ENCODE measurements around the gene OXT.
"Not testable (repeated sequence)": the region's sequence is repeated elsewhere in the genome, so short reads cannot be mapped to it uniquely, and the experiment has no call there.

Gene OXT

DNA sequence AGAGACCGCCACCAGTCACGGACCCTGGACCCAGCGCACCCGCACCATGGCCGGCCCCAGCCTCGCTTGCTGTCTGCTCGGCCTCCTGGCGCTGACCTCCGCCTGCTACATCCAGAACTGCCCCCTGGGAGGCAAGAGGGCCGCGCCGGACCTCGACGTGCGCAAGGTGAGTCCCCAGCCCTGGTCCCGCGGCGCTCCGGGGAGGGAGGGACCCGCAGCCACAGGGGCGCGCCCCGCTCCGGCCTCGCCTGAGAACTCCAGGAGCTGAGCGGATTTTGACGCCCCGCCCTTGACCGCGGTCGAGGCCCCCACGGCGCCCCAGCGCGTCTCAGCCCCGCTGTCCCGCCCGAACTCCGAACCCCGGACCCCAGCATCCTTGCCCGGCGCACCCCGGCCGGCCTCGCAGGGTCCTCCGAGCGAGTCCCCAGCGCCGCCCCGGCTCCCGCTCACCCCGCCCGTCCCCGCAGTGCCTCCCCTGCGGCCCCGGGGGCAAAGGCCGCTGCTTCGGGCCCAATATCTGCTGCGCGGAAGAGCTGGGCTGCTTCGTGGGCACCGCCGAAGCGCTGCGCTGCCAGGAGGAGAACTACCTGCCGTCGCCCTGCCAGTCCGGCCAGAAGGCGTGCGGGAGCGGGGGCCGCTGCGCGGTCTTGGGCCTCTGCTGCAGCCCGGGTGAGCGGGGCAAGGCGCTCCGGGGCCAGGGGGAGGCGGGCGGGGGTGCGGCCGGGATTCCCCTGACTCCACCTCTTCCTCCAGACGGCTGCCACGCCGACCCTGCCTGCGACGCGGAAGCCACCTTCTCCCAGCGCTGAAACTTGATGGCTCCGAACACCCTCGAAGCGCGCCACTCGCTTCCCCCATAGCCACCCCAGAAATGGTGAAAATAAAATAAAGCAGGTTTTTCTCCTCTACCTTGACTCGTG is at the start of gene OXT:
TSS of gene OXT (plus strand) at position 11 of the 920 bp plus-strand sequence. CDS start at position 47, 36 bp downstream.
- Mint-ChIP-seq H3K36me3 (peaks cover 1% of the 10 kb centered on the region), H3K4me3 (peak within 1 kb of the TSS; percentile 75), H3K9me3 (no peaks in the 10 kb centered on the region), H3K4me1 (peaks cover 39% of the 10 kb centered on the region), H3K27me3 (peaks cover 33% of the 10 kb centered on the region), H3K27ac (peak within 1 kb of the TSS; percentile 60)
- CTCF ChIA-PET = interaction anchor here (0.5 kb wide), 1 partner anchor 548 kb away, joined by 3 read pairs; no protein-coding TSS in a partner anchor
- peak; percentile 81 for DNase-seq

DNA sequence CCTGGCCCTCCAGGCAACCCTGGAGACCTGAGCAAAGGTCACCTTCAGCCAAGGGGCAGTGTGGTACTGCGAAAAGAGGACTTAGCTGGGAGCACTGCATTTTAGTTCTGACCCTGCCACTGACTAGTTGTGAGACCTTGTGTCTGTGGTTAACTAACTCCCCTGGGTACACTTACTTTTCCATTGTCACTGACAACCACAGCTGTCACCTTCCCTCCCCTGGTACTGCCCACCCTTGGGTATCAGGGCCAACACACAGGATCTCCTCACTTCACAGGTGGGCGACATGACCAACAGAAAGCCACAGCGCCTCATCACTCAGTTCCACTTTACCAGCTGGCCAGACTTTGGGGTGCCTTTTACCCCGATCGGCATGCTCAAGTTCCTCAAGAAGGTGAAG is 49.6 kb upstream of the OXT start:
- Mint-ChIP-seq H3K27ac (no peak overlapping the region), H3K4me1 (no peaks in the 10 kb centered on the region), H3K4me3 (no peak overlapping the region), H3K27me3 (no peaks in the 10 kb centered on the region), H3K36me3 (peaks cover 47% of the 10 kb centered on the region), H3K9me3 (no peaks in the 10 kb centered on the region)
- CTCF ChIA-PET = no interaction called here
- DNase-seq = no peak

DNA sequence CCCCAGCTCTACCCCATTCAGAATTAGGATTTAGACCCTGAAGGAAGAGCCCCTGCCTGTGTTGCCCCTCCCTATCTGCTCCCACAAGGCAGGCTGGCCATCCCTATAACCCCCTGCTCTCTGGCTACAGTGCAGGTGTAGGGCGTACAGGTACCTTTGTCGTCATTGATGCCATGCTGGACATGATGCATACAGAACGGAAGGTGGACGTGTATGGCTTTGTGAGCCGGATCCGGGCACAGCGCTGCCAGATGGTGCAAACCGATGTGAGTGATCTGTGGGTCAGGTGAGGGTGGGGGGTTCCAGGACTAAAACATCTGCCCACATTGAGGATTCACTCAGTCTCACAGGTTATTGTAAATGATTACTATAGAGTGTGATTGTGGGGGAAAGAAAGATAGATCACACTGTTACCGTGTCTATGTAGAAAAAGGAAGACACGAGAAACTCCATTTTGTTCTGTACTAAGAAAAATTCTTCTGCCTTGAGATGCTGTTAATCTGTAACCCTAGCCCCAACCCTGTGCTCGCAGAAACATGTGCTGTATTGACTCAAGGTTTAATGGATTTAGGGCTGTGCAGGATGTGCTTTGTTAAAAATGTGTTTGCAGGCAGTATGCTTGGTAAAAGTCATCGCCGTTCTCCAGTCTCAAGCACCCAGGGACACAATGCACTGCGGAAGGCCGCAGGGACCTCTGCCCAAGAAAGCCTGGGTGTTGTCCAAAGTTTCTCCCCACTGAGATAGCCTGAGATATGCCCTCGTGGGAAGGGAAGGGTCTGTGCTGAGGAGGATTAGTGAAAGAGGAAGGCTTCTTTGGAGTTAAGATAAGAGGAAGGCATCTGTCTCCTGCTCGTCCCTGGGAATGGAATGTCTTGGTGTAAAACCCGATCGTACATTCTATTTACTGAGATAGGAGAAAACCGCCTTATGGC is 48.6 kb upstream of the OXT start:
- CTCF ChIA-PET, H3K27me3 Mint-ChIP-seq, H3K4me3 Mint-ChIP-seq, H3K4me1 Mint-ChIP-seq, H3K9me3 Mint-ChIP-seq, DNase-seq, H3K27ac Mint-ChIP-seq: not testable (repeated sequence)
- peaks cover 47% of the 10 kb centered on the region for H3K36me3 Mint-ChIP-seq

DNA sequence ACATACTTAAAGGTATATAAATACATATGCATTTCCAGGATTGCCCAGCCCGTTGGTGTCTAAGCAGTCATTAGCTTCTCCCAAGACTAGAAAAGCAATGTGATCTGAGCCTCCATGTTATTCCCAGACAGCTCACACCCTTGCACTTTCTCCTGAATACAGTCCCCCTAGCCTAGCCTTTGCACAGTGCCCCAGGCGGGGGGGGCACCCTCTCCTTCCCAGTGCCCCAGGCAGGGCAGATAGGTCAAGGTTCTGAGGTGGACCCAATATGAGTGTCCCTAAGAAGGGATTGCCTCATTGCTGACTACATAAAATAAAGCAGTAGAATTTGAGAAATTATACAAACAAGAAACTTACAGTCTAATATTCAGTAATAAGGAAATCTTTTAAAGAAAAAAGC is 43.4 kb upstream of the OXT start:
- no peak for DNase-seq
- no peaks in the 10 kb centered on the region for H3K27me3 Mint-ChIP-seq
- CTCF ChIA-PET = no interaction called here
- no peak overlapping the region for H3K4me3 Mint-ChIP-seq
- H3K27ac Mint-ChIP-seq = no peak overlapping the region
- peaks cover 36% of the 10 kb centered on the region for H3K36me3 Mint-ChIP-seq
- no peaks in the 10 kb centered on the region for H3K4me1 Mint-ChIP-seq
- no peaks in the 10 kb centered on the region for H3K9me3 Mint-ChIP-seq

DNA sequence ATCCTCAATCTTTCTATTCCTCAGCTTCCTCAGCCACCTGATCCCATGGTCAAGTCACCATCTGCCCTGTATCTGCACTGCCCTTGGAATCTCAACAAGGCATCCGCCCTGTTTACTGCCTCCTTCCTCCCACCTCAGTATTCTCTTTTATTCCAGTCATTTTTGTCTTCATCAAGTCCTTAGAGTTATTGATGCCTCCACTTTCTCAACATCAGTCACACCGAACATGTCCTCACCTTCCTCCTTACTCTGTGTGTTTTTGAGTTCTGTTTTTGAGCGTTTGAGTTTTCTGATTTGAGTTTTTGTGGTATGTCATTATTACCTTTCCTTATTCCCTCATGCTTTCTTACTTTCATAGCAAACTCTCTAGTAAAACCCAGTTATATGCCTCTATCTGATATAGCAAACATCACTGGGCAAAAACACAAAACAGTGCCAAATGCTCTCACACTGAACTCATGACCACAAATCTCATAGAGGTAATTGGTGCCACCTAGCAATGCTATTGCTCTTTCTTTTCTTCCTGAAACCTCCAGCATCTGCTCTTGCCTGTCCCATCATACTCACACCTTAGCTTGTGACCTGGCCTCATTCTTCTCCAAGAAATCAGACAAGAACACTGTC is 39.8 kb upstream of the OXT start:
- Mint-ChIP-seq H3K36me3 (peaks cover 40% of the 10 kb centered on the region), H3K4me3 (no peak overlapping the region), H3K27me3 (no peaks in the 10 kb centered on the region), H3K4me1 (no peaks in the 10 kb centered on the region), H3K9me3 (no peaks in the 10 kb centered on the region), H3K27ac (no peak overlapping the region)
- DNase-seq = no peak
- CTCF ChIA-PET = no interaction called here

DNA sequence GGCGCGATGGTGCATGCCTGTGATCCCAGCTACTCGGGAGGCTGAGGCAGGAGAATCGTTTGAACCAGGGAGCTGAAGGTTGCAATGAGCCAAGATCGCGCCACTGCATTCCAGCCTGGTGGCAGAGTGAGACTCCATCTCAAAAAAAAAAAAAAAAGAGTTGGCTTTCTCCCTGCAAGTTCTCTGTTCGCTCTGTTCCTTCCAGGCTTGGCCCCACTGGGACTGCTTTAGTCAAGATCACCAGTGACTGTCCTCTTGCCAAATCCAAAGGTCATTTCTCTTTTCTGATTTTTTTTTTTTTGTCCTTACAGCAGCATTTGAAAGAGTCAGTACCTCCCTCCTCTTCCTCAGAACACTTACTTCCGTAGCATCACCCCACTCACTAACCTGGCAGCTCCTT is 38.8 kb upstream of the OXT start:
- CTCF ChIA-PET = no interaction called here
- peaks cover 31% of the 10 kb centered on the region for H3K36me3 Mint-ChIP-seq
- H3K4me1 Mint-ChIP-seq = no peaks in the 10 kb centered on the region
- no peaks in the 10 kb centered on the region for H3K9me3 Mint-ChIP-seq
- H3K4me3 Mint-ChIP-seq = no peak overlapping the region
- no peak overlapping the region for H3K27ac Mint-ChIP-seq
- no peak for DNase-seq
- no peaks in the 10 kb centered on the region for H3K27me3 Mint-ChIP-seq

DNA sequence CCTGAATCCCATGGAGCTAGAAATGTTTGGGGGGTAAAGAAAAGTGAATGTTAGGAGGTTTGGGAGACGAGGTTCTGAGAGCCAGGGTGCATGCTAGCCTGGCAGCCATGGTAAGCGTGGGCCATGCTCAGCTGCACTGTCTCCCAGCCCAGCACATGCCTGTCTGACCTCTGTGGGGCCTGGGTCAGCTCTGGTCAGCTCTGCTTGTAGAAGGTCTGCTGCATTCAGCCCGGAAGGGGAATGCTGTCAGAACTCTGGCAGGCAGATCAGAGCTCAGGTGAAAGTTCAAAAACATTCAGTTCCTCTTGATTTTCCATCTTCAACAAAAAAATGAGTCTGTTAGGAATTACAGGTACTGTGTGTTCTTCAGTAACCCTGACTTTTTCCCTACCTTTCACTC is 33.8 kb upstream of the OXT start:
- Mint-ChIP-seq H3K36me3 (peaks cover 44% of the 10 kb centered on the region), H3K4me3 (no peak overlapping the region), H3K27ac (no peak overlapping the region), H3K4me1 (peaks cover 20% of the 10 kb centered on the region), H3K9me3 (no peaks in the 10 kb centered on the region), H3K27me3 (no peaks in the 10 kb centered on the region)
- CTCF ChIA-PET = no interaction called here
- no peak for DNase-seq

DNA sequence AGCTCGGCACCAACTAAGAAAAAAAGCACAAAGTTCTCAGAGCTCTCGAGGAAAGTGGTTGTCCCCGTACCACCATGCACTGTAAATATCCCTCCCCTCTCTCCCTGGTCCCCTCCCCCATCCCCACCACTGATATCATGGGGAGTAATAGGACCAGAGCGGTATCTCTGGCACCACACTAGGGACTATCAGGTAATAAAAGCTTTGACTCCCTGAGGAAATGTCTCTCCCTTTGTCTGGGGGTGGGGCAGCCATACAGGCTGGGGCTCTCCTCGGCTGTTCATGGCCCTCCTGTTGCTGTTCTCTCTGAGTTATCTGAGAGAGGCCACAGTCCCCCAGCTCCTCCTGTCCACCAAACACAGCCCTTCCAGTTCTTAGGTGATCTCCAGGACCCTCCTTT is 33.0 kb upstream of the OXT start:
- CTCF ChIA-PET = interaction anchor here (0.7 kb wide), 1 partner anchor 23 kb away, joined by 3 read pairs; no protein-coding TSS in a partner anchor
- H3K27ac Mint-ChIP-seq = peak overlapping the region; percentile 76
- DNase-seq = no peak
- H3K9me3 Mint-ChIP-seq = no peaks in the 10 kb centered on the region
- H3K27me3 Mint-ChIP-seq = no peaks in the 10 kb centered on the region
- peaks cover 20% of the 10 kb centered on the region for H3K4me1 Mint-ChIP-seq
- H3K36me3 Mint-ChIP-seq = peaks cover 42% of the 10 kb centered on the region
- H3K4me3 Mint-ChIP-seq = no peak overlapping the region

DNA sequence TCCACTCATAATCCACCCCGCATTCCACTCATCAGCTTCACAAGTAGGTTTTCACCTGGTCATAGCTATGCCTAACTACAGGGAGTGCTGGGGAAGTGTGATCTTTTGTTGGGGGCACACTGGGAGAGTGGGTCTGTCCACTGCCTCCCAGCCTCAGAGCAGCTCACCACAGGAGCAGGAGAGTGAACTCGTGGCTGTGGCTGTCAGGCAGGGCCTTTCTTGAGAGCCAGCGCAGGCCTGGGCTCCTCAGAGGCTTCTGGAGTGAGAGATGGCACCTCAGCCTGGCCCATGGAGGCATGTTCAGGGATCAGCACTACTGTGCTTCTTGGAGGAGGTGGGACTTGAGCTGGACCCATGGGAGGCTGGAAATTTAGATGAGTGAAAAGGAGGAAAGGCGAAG is 32.0 kb upstream of the OXT start:
- peak overlapping the region; percentile 71 for H3K27ac Mint-ChIP-seq
- H3K36me3 Mint-ChIP-seq = peaks cover 39% of the 10 kb centered on the region
- no peaks in the 10 kb centered on the region for H3K9me3 Mint-ChIP-seq
- no peak for DNase-seq
- H3K4me3 Mint-ChIP-seq = no peak overlapping the region
- CTCF ChIA-PET = interaction anchor here (0.7 kb wide), 1 partner anchor 24 kb away, joined by 3 read pairs; no protein-coding TSS in a partner anchor
- H3K27me3 Mint-ChIP-seq = no peaks in the 10 kb centered on the region
- peaks cover 20% of the 10 kb centered on the region for H3K4me1 Mint-ChIP-seq

DNA sequence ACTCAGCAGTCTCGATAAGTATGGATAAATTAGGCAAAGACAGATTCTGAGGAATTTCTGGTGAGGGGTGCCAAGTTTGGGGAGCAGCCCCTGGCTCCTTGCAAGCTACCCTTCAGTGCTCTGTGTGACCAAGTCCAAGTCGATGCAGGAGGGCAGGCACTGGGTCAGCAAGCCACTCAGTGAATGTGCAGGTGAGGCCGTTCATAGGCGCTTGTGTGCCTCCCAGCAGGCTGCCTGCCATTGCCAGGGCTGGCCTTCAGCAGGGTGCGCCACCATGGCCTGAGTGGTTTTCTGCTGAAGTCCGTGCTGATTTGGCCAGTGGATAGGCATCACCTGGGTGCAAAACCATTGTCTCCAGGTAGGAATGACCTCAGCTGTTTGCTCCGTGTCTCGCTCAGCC is 31.3 kb upstream of the OXT start:
- Mint-ChIP-seq H3K9me3 (no peaks in the 10 kb centered on the region), H3K27ac (peak overlapping the region; percentile 71), H3K27me3 (no peaks in the 10 kb centered on the region), H3K4me1 (peaks cover 23% of the 10 kb centered on the region), H3K4me3 (no peak overlapping the region), H3K36me3 (peaks cover 35% of the 10 kb centered on the region)
- CTCF ChIA-PET = no interaction called here
- DNase-seq = no peak

DNA sequence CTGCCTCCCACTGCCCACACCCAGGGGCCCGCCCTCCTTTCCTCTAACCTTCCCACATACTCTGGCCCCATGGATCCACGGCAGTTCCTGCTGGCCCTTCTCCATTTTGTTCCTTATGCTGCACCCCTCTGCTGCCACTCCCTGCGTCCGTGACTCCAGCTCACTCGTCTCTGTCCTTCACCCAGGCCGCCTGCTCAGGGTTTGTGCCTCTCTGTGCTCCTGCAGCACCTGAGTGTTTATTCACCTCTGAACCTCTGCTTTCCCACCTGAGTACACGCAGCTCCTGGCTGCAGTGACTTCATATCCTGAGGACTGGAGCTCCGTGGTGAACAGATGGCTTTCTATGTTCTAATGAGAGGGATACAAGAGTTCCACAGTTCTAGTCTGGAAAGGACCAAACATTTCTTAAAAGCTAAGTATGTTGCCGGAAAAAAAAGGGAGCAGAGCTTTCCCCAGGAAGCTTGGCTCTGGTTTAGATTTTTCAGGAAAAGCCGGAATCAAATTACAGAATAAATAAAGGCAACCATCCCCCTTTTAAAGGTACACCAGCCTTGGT is 29.5 kb upstream of the OXT start:
- H3K4me3 Mint-ChIP-seq = no peak overlapping the region
- peaks cover 30% of the 10 kb centered on the region for H3K4me1 Mint-ChIP-seq
- CTCF ChIA-PET = interaction anchor here (1.4 kb wide), 1 partner anchor 11 kb away, joined by 6 read pairs; no protein-coding TSS in a partner anchor
- H3K27ac Mint-ChIP-seq = peak overlapping the region; percentile 78
- no peak for DNase-seq
- no peaks in the 10 kb centered on the region for H3K27me3 Mint-ChIP-seq
- peaks cover 26% of the 10 kb centered on the region for H3K36me3 Mint-ChIP-seq
- H3K9me3 Mint-ChIP-seq = no peaks in the 10 kb centered on the region

DNA sequence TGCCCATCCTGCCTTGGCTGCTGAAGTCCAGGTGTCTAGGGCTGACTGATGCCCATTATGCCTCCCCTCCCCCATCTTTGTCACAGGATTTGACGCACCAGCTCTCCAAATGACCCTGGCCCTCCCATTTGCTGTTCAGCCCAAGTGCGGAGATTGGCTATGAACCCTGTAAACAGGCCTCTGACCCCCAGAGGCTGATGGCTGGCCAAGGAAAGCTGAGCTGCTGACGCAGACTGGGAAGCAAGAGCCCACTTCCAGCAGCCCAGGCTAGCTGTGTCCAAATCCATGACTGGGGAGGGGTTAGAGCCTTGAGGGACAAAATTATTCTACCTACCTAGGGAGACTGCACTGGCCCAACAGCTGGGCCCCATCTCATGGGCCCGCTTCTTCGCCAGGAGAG is 28.8 kb upstream of the OXT start:
- CTCF ChIA-PET = interaction anchor here (1.4 kb wide), 1 partner anchor 11 kb away, joined by 6 read pairs; no protein-coding TSS in a partner anchor
- DNase-seq = no peak
- peaks cover 37% of the 10 kb centered on the region for H3K4me1 Mint-ChIP-seq
- H3K27me3 Mint-ChIP-seq = no peaks in the 10 kb centered on the region
- H3K4me3 Mint-ChIP-seq = no peak overlapping the region
- H3K27ac Mint-ChIP-seq = no peak overlapping the region
- no peaks in the 10 kb centered on the region for H3K9me3 Mint-ChIP-seq
- H3K36me3 Mint-ChIP-seq = peaks cover 27% of the 10 kb centered on the region

DNA sequence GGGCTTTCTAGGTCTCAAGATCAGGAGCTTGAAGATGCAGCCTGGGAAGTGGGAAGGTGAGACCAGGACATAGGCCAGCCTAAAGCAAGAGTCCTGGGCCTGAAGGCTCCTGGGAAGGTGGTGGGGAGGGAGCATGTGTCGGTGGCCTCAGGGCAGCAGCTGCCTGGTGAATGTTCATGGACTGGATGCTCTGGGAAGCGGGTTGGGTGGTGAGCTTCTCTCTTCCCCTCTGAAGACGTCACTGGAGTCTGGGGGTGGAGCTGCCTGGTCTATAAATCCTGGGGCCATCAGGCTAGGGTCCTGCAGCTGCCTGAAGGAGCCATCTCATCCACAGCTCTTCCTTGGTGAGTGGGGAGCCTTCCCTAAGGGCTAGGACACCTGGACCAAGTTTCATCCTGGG is 28.1 kb upstream of the OXT start, which contains the start of gene GNRH2:
TSS of gene GNRH2 (plus strand) at position 301 of the 400 bp plus-strand sequence. CDS start 793 bp downstream, outside the sequence.
- CTCF ChIA-PET = interaction anchor here (1.4 kb wide), 1 partner anchor 10 kb away, joined by 6 read pairs; no protein-coding TSS in a partner anchor
- H3K4me3 Mint-ChIP-seq = peak within 1 kb of the TSS; percentile 40
- no peaks in the 10 kb centered on the region for H3K9me3 Mint-ChIP-seq
- peak within 1 kb of the TSS; percentile 17 for H3K27ac Mint-ChIP-seq
- DNase-seq = no peak
- peaks cover 26% of the 10 kb centered on the region for H3K36me3 Mint-ChIP-seq
- no peaks in the 10 kb centered on the region for H3K27me3 Mint-ChIP-seq
- H3K4me1 Mint-ChIP-seq = peaks cover 43% of the 10 kb centered on the region

All from activated naive CD4-positive, alpha-beta T cell treated with anti-CD3 and anti-CD28 coated beads, Interleukin-2, amount 10 ng/mL, durations not matched to agents 7 days and 5 days (primary cell).